Measurements from ENCODE around the gene LRRC23. TPM values are rescaled to one million over a fixed set of nuclear protein-coding genes. Genes with fewer than 3 reads are reported as not detected.

LRRC23 gene
- total and polyA plus RNA-seq, 8 donors = 5.3 to 20.4 (median 9.0) TPM; not detected in 1

DNA sequence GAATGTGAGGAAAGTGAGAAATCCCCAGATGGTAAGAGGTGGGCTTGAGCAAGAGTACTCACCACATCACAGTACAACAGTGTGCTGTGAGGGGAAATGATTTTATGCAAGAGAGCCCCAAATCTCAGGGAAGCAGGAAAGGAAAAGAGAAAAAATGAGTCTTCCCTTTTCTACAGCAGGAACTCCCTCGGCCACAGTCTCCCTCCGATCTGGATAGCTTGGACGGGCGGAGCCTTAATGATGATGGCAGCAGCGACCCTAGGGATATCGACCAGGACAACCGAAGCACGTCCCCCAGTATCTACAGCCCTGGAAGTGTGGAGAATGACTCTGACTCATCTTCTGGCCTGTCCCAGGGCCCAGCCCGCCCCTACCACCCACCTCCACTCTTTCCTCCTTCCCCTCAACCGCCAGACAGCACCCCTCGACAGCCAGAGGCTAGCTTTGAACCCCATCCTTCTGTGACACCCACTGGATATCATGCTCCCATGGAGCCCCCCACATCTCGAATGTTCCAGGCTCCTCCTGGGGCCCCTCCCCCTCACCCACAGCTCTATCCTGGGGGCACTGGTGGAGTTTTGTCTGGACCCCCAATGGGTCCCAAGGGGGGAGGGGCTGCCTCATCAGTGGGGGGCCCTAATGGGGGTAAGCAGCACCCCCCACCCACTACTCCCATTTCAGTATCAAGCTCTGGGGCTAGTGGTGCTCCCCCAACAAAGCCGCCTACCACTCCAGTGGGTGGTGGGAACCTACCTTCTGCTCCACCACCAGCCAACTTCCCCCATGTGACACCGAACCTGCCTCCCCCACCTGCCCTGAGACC, 31.0 kb downstream of the LRRC23 start:
- no peaks in the 10 kb centered on the region for H3K9me3 ChIP-seq
- no peaks in the 10 kb centered on the region for H3K27me3 ChIP-seq
- H3K27ac ChIP-seq = peak overlapping the region; percentile 9 to 98 (median 91)
- H3K4me3 ChIP-seq = no peak overlapping the region
- peaks cover 30 to 95% (median 68%) of the 10 kb centered on the region in 4 donors for H3K4me1 ChIP-seq
- intact Hi-C loops (cut with DNase I; ENCODE audit: low total_unique reads) = no loop called here
- no peak for DNase-seq
- peaks cover 20 to 57% (median 53%) of the 10 kb centered on the region in 4 donors for H3K36me3 ChIP-seq
- WGBS, 5 donors = 63 to 77% (median 67%) methylated on average over 12 to 14 of the region's 14 CpGs
- no peak for TF ChIP-seq POLR2A (IDR thresholded peaks at IDR 0.05)
- TF ChIP-seq CTCF (IDR thresholded peaks at IDR 0.05) = no peak
- no peak for TF ChIP-seq POLR2AphosphoS5 (IDR thresholded peaks at IDR 0.05)
- no peak for TF ChIP-seq EP300 (IDR thresholded peaks at IDR 0.05)

- 78 to 95% (median 85%) methylated on average over 3 of the region's 3 CpGs for WGBS, 5 donors
- no peaks in the 10 kb centered on the region for H3K27me3 ChIP-seq
- peaks cover 30 to 90% (median 65%) of the 10 kb centered on the region in 4 donors for H3K4me1 ChIP-seq
- DNase-seq = no peak
- intact Hi-C loops (cut with DNase I; ENCODE audit: low total_unique reads) = no loop called here
- H3K4me3 ChIP-seq = no peak overlapping the region
- peaks cover 26 to 64% (median 59%) of the 10 kb centered on the region in 4 donors for H3K36me3 ChIP-seq
- H3K27ac ChIP-seq = peak overlapping the region; percentile 91 to 98 (median 92)
- H3K9me3 ChIP-seq = no peaks in the 10 kb centered on the region
- no peak for TF ChIP-seq POLR2AphosphoS5 (IDR thresholded peaks at IDR 0.05)
- TF ChIP-seq CTCF (IDR thresholded peaks at IDR 0.05) = no peak
- TF ChIP-seq EP300 (IDR thresholded peaks at IDR 0.05) = no peak
- no peak for TF ChIP-seq POLR2A (IDR thresholded peaks at IDR 0.05)
These were observed 31.6 kb downstream of the LRRC23 start for GRCh38 chr12:6936194-6936635.

- H3K27me3 ChIP-seq = no peaks in the 10 kb centered on the region
- DNase-seq = peak in 1 of 2 donors; percentile 83
- TF ChIP-seq EP300 (IDR thresholded peaks at IDR 0.05) = no peak
- TF ChIP-seq POLR2AphosphoS5 (IDR thresholded peaks at IDR 0.05) = no peak
- no peak for TF ChIP-seq CTCF (IDR thresholded peaks at IDR 0.05)
- TF ChIP-seq POLR2A (IDR thresholded peaks at IDR 0.05) = no peak
- 19 to 36% (median 23%) methylated on average over 21 to 36 of the region's 36 CpGs for WGBS, 5 donors
- peaks cover 26 to 90% (median 66%) of the 10 kb centered on the region in 4 donors for H3K4me1 ChIP-seq
- H3K4me3 ChIP-seq = peak overlapping the region; percentile 56 to 72 (median 62)
- intact Hi-C loops (cut with DNase I; ENCODE audit: low total_unique reads) = no loop called here
- H3K36me3 ChIP-seq = peaks cover 33 to 70% (median 65%) of the 10 kb centered on the region in 4 donors
- H3K9me3 ChIP-seq = no peaks in the 10 kb centered on the region
- peak overlapping the region; percentile 91 to 98 (median 92) for H3K27ac ChIP-seq
These were observed 32.2 kb downstream of the LRRC23 start for GRCh38 chr12:6936636-6937480.
